Type B pancreatic cell (in vitro differentiated cells): ENCODE data around the gene AP2A2. TPM values are rescaled to one million over a fixed set of nuclear protein-coding genes. Genes with fewer than 3 reads are reported as not detected.

Source experiments
- DNase-seq: peaks from one replicate; pipeline ENCODE4 v3.0.0; 2021; ENCODE audit warnings: mixed read lengths; ENCODE audit not compliant: unreplicated experiment; ENCODE audit errors: extremely low spot score
- H3K27ac Mint-ChIP-seq: 2 replicates; pipeline ENCODE4 v1.8.0; 2021; ENCODE audit warnings: mild to moderate bottlenecking, mixed read lengths
- H3K27me3 Mint-ChIP-seq: 2 replicates; pipeline ENCODE4 v1.8.0; 2021; ENCODE audit warnings: mixed read lengths
- H3K36me3 Mint-ChIP-seq: 2 replicates; pipeline ENCODE4 v1.8.0; 2021; ENCODE audit warnings: mixed read lengths
- H3K4me1 Mint-ChIP-seq: one replicate; pipeline ENCODE4 v1.8.0; 2021; ENCODE audit warnings: mixed read lengths; ENCODE audit not compliant: unreplicated experiment
- H3K4me3 Mint-ChIP-seq: 2 replicates; pipeline ENCODE4 v1.8.0; 2021; ENCODE audit warnings: mild to moderate bottlenecking, mixed read lengths
- H3K9me3 Mint-ChIP-seq: 2 replicates; pipeline ENCODE4 v1.8.0; 2021; ENCODE audit warnings: mixed read lengths
- CTCF ChIP-seq: fragments of 200-600 bp; sonication (generic); conservative IDR thresholded peaks from 2 replicates; pipeline ENCODE4 v1.5.0; 2021; ENCODE audit warnings: antibody characterized with exemption, mild to moderate bottlenecking
- total RNA-seq: library from RNA; stranded (reverse); gene quantifications from 2 replicates; pipeline ENCODE4 v1.2.1, GENCODE V29; 2021; ENCODE audit warnings: low replicate concordance

AP2A2 gene
- total RNA-seq, 1 donor from 2014 or later = 109 TPM

- no peak for TF ChIP-seq CTCF
- H3K36me3 Mint-ChIP-seq = no peaks in the 10 kb centered on the region
- H3K27ac Mint-ChIP-seq = no peak overlapping the region
- DNase-seq = no peak
- no peaks in the 10 kb centered on the region for H3K4me1 Mint-ChIP-seq
- no peak overlapping the region for H3K4me3 Mint-ChIP-seq
- peaks cover 3% of the 10 kb centered on the region for H3K27me3 Mint-ChIP-seq
- H3K9me3 Mint-ChIP-seq = no peaks in the 10 kb centered on the region
Observed at GRCh38 chr11:1035577-1036283, 110.1 kb downstream of the AP2A2 start.

GRCh38 chr11:1036303-1036923 is 110.7 kb downstream of the AP2A2 start, which contains the start of gene MUC6:
MUC6 (minus strand) TSS chr11:1036718; CDS start chr11:1036655, 63 bp downstream.
- Mint-ChIP-seq H3K27me3 (peaks cover 3% of the 10 kb centered on the region), H3K4me1 (no peaks in the 10 kb centered on the region), H3K36me3 (no peaks in the 10 kb centered on the region), H3K9me3 (no peaks in the 10 kb centered on the region), H3K4me3 (no peak within 1 kb of the TSS), H3K27ac (no peak within 1 kb of the TSS)
- no peak for TF ChIP-seq CTCF
- DNase-seq = no peak

GRCh38 chr11:1036931-1037330 is 111.3 kb downstream of the AP2A2 start:
- Mint-ChIP-seq H3K4me1 (no peaks in the 10 kb centered on the region), H3K27me3 (peaks cover 3% of the 10 kb centered on the region), H3K27ac (no peak overlapping the region), H3K36me3 (no peaks in the 10 kb centered on the region), H3K4me3 (no peak overlapping the region), H3K9me3 (no peaks in the 10 kb centered on the region)
- DNase-seq = no peak
- TF ChIP-seq CTCF = no peak

GRCh38 chr11:1037506-1038055 is 111.9 kb downstream of the AP2A2 start:
- Mint-ChIP-seq H3K27me3 (peaks cover 3% of the 10 kb centered on the region), H3K4me3 (no peak overlapping the region), H3K27ac (no peak overlapping the region), H3K9me3 (no peaks in the 10 kb centered on the region), H3K4me1 (no peaks in the 10 kb centered on the region), H3K36me3 (no peaks in the 10 kb centered on the region)
- no peak for DNase-seq
- no peak for TF ChIP-seq CTCF

GRCh38 chr11:1038361-1038760 is 112.7 kb downstream of the AP2A2 start:
- Mint-ChIP-seq H3K27ac (no peak overlapping the region), H3K36me3 (no peaks in the 10 kb centered on the region), H3K4me3 (no peak overlapping the region), H3K27me3 (peaks cover 3% of the 10 kb centered on the region), H3K9me3 (no peaks in the 10 kb centered on the region), H3K4me1 (no peaks in the 10 kb centered on the region)
- TF ChIP-seq CTCF = no peak
- no peak for DNase-seq
